HL-60/S4 treated with phorbol 12-myristate 13-acetate at 8.2 ng/mL for 4 days and 3 days (cell line): Measurements from ENCODE around the gene AUP1.

Source experiments
- in situ Hi-C: fragments of 300-500 bp; cut with MboI; formaldehyde crosslinking; loops from 2 replicates; pipeline ENCODE4 v1.15.0; 2022; ENCODE audit warnings: low sequenced_read_pairs

Gene AUP1

DNA sequence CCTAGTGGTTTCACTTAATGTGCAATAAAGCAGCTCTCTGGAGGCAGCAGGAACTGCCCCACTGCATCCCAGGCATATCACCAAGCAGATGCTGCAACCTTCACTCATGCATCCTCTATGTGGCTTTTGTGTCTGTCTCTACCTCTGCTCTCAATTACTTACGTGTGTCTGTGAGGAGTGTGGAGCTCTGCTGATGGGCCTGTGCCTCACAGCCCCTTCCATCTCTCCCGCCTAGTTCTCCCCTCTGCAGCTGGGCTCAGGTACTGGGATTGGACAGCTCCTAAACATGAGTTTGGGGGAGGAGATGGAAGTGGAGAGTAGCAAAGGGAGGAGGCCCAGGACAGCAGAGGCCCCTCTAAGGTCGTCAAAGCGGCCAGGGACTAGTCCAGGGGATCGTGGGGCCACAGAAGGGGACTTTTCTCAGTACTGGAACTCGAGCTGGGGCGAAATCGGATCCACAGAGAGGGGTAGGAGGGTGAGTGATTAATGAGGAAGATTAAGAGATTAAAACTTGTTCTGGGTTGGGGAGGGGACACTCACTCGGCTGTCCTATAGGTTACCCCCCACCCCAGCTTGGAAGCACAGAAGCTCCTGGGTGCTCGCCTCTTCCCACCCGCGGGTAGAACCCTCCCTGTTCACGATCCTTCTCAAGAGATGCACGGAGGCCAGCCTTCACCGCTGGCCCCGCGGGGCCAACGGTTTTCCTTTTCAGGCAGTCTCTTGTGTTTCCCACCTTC lies 28.0 kb downstream of the AUP1 start:
- in situ Hi-C loops = no loop called here

GRCh38 chr2:74500578-74500946 lies 28.9 kb downstream of the AUP1 start:
- in situ Hi-C loops = no loop called here

DNA sequence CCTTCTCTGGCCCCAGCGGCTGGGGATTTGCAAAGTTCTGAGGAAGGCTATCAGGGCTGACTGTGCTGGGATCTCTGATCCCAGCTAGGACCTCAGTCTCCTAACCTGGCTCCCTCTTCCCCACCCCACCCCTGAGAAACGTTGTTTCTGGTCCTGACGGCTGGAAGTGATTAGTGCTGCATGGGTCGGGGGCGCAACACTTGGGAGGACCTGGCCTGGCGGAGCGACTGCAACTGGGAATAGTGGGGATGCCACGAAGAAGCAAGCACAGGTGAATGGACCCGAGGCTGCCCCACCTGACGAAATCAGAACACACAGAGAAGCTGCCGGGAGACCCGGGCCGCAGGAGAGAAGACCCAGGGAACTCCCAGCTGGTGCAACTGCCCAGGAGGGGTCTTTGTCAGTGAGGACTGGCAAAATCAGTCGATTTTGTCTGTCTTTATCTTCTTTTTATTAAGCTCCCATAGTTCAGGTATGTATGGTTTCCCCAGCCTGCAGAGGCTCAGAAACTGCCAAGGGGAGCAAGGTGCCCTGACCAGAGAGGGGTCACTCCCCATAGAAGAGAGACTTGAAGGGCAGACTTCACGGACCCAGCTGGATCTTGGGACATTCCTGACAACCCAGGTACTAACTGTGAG lies 29.4 kb downstream of the AUP1 start:
- in situ Hi-C loops = loop anchor here (25.0 kb wide), 1 partner anchor 87 kb away; no protein-coding TSS in a partner anchor

DNA sequence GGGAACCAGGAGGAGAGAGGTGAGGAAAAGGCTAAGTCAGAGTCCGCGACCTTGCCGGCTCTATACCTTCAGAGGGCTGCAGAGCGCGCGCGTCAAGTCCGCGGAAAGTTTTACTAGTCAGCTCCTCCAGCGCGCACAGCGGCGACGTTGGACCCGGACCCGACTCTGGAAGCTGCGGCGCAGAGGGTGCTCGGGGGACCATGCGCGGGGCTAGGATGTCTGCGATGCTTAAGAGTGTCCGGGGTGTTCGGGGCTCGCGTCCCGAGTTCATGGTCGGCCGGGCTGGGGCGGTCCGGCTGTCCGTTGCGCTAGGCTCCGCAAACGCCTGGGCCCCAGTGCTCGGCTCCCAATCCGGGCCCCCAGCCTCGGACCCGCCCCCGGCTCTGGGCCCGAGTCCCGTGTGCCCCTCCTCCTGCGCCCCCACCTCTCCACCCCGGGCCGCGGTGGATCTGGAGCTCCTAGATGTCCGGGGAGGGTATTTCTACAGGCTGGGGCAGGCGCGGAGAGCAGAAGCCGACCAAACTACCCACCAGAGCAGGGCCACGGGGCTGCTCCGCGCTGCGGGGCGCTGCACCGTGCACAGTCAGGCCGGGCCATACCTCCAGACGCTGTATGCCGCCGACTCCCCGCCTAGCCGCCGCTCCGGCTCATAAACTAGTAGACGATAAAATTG lies 30.1 kb downstream of the AUP1 start, which contains the start of gene LBX2:
Gene LBX2, minus strand, starts transcription at position 337 of the 673 bp plus-strand sequence. Its CDS starts 66 bp downstream, at position 271.
- in situ Hi-C loops = loop anchor here (25.0 kb wide), 1 partner anchor 88 kb away; no protein-coding TSS in a partner anchor

GRCh38 chr2:74498500-74499266 lies 30.8 kb downstream of the AUP1 start:
- in situ Hi-C loops = loop anchor here (25.0 kb wide), 1 partner anchor 89 kb away; no protein-coding TSS in a partner anchor

- in situ Hi-C loops = loop anchor here (25.0 kb wide), 1 partner anchor 89 kb away; no protein-coding TSS in a partner anchor
These were observed 31.6 kb downstream of the AUP1 start for GRCh38 chr2:74497777-74498499.

DNA sequence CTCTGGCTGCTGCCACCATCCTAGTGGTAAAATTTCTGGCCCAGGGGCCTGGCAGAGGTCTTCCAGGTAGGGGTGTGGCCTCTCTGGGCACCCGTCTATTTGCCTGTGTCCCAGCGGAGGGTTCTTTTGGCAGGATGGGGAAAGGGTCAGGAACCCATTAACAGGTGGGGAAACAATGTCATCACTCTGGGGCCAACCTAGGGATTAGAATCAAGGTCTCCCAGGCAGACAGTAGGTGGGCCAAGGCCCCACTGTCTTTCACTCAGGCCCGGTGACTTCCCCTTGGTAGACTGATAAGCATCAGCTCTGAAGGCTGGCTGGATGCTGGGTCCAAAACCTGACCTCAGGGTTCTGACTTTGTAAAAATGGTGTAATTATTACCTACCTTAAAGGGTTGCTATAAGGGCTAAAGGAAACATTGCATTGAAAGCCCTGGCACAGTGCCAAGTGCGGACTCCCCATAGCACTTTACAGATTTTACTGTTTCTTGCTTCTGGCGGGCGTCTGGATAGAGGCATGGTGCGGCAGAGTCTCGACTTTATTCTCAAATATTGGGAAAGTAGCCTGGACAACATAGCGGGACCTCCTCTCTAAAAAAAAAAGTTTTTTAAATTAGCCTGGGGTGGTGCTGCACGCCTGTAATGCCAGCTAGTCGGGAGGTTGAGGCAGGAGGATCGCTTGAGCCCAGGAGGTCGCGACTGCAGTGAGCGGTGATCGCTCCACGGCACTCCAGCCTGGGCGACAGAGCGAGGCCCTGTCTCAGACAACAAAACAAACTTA lies 32.3 kb downstream of the AUP1 start:
- in situ Hi-C loops = loop anchor here (25.0 kb wide), 1 partner anchor 90 kb away; no protein-coding TSS in a partner anchor

- in situ Hi-C loops = loop anchor here (25.0 kb wide), 1 partner anchor 92 kb away; no protein-coding TSS in a partner anchor
These were observed 34.1 kb downstream of the AUP1 start for GRCh38 chr2:74495440-74495839.

DNA sequence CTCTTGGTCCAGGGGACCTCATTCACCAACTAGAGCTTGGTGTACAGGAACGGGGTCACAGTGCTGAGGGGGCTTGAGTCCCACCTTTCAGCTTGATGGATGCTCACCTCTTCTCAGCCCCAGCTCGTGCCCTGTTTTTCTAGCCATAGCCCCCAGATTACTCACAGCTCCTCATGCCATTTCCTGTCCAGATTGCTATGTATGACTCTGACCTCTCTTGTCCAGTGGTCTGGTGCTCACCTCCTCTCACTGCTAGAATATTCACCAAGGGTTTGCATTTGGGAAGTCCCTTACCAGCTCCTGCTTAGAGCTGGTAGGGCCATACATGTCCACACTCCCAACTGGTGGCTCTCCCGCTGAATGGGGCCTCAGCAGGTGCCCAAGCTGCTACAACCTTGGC lies 36.0 kb downstream of the AUP1 start:
- in situ Hi-C loops = loop anchor here (25.0 kb wide), 1 partner anchor 94 kb away; no protein-coding TSS in a partner anchor

GRCh38 chr2:74491648-74492544 lies 37.6 kb downstream of the AUP1 start:
- in situ Hi-C loops = loop anchor here (25.0 kb wide), 1 partner anchor 95 kb away; no protein-coding TSS in a partner anchor

- in situ Hi-C loops = loop anchor here (25.0 kb wide), 1 partner anchor 97 kb away; no protein-coding TSS in a partner anchor
These were observed 39.6 kb downstream of the AUP1 start for GRCh38 chr2:74489906-74490305.

- in situ Hi-C loops = loop anchor here (25.0 kb wide), 1 partner anchor 98 kb away; no protein-coding TSS in a partner anchor
These were observed 40.6 kb downstream of the AUP1 start for GRCh38 chr2:74488643-74489481.

GRCh38 chr2:74486141-74486540 lies 43.4 kb downstream of the AUP1 start:
- in situ Hi-C loops = loop anchor here (25.0 kb wide), 1 partner anchor 101 kb away; no protein-coding TSS in a partner anchor

GRCh38 chr2:74483675-74484164 lies 45.8 kb downstream of the AUP1 start:
- in situ Hi-C loops = loop anchor here (25.0 kb wide), 1 partner anchor 104 kb away; no protein-coding TSS in a partner anchor

DNA sequence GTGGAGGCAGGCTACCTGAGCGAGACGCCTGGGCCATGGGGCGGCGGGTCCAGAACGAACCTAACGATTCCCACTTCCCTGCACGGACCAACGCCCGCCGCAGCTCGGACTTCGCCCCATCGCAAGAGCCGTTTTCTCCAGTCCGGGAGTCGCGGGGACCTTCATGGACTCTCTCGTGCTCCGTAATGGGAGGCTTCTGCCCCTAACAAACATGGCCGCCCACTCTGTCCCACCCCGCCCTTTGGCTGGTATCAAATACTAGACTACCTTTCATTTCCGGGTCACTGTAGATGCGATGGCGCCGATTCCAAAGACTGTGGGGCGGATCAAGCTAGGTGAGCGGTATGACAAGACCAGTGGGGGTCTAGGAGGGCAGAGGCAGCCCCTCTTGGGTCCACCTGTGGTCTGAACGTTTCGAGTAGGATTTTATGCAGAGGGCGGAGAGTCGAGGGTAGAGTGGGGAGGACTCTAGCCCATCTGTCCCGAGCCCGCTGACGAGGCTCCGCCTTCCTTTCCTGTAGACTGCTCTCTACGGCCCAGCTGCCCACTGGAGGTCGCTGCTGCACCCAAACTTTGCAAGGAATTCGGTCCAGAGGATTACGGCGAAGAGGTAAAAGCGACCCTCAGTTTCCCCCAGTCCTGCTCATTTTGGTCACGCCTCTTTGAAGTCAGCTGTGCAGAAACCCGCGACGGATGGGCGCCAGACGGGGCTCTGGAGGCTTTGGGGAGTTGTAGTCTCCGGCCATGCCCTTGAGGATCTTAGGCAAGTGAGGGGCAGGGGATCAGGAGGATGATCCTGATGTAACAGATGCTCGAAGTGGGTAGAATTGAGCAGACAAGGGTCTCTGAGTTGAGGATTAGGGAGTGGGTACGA lies 46.5 kb downstream of the AUP1 start, which contains the start of the genes CCDC142 and TTC31:
Gene CCDC142, minus strand, starts transcription at position 198 of the 874 bp plus-strand sequence. Its CDS starts 161 bp downstream, at position 37.
Gene TTC31, plus strand, starts transcription at position 281 of the 874 bp plus-strand sequence. Its CDS starts 15 bp downstream, at position 296.
- in situ Hi-C loops = loop anchor here (25.0 kb wide), 1 partner anchor 104 kb away; no protein-coding TSS in a partner anchor
